Calu3 (cell line): ENCODE data around the gene TAAR8. TPM values are rescaled to one million over a fixed set of nuclear protein-coding genes. Genes with fewer than 3 reads are reported as not detected.

Experiments
- BruUV-seq: library from RNA; stranded (reverse); fragments of 400-500 nt; replicated peaks from 2 replicates; lab custom pipeline; 2021; lab: Mats Ljungman, UMichigan
- CTCF ChIA-PET: fragments of 300-600 bp; sonication (Branson Sonifier 250); formaldehyde crosslinking; loops from one replicate; lab custom pipeline; 2022; ENCODE audit warnings: antibody characterized with exemption; lab: Charles Lee
- DNase-seq: peaks from one replicate; pipeline ENCODE4 v3.0.0; 2022
- H3K27ac Mint-ChIP-seq: one replicate; pipeline ENCODE4 v1.8.0; 2022; ENCODE audit warnings: mixed read lengths; ENCODE audit not compliant: unreplicated experiment
- H3K27me3 Mint-ChIP-seq: one replicate; pipeline ENCODE4 v1.8.0; 2022; ENCODE audit warnings: mixed read lengths; ENCODE audit not compliant: unreplicated experiment
- H3K36me3 Mint-ChIP-seq: one replicate; pipeline ENCODE4 v1.8.0; 2022; ENCODE audit warnings: mild to moderate bottlenecking, moderate library complexity, mixed read lengths; ENCODE audit not compliant: insufficient read depth, unreplicated experiment
- H3K4me1 Mint-ChIP-seq: one replicate; pipeline ENCODE4 v1.8.0; 2022; ENCODE audit warnings: mild to moderate bottlenecking, low read depth, mixed read lengths; ENCODE audit not compliant: unreplicated experiment
- H3K4me3 Mint-ChIP-seq: one replicate; pipeline ENCODE4 v1.8.0; 2022; ENCODE audit warnings: mild to moderate bottlenecking, low read depth, moderate library complexity, mixed read lengths; ENCODE audit not compliant: unreplicated experiment
- H3K9me3 Mint-ChIP-seq: one replicate; pipeline ENCODE4 v1.8.0; 2022; ENCODE audit warnings: low read depth, mixed read lengths; ENCODE audit not compliant: unreplicated experiment
- CTCF ChIP-seq: fragments of 200-600 bp; IDR thresholded peaks from one replicate; pipeline ENCODE4 v1.8.0; 2022; ENCODE audit warnings: antibody characterized with exemption; ENCODE audit not compliant: unreplicated experiment
- intact Hi-C: fragments of 100-400 bp; cut with micrococcal nuclease; formaldehyde crosslinking; loops from one replicate; pipeline ENCODE4 v1.10.0; 2022; ENCODE audit not compliant: unreplicated experiment
- total RNA-seq: library from RNA; stranded (reverse); gene quantifications from 2 replicates; pipeline ENCODE4 v1.2.3, GENCODE V29; 2022

TAAR8 gene
- total RNA-seq, 1 experiment from 2014 or later: not detected

GRCh38 chr6:132567566-132567965, 15.1 kb downstream of the TAAR8 start:
- no peaks in the 10 kb centered on the region for H3K27me3 Mint-ChIP-seq
- no TSS peak for BruUV-seq
- intact Hi-C loops: no loop called here
- peaks cover 2% of the 10 kb centered on the region for H3K9me3 Mint-ChIP-seq
- no peaks in the 10 kb centered on the region for H3K36me3 Mint-ChIP-seq
- no peak for DNase-seq
- H3K4me3 Mint-ChIP-seq: no peak overlapping the region
- no peak overlapping the region for H3K27ac Mint-ChIP-seq
- CTCF ChIA-PET: no interaction called here
- H3K4me1 Mint-ChIP-seq: peaks cover 7% of the 10 kb centered on the region
- TF ChIP-seq CTCF: no peak

- BruUV-seq: no TSS peak
- no peaks in the 10 kb centered on the region for H3K4me1 Mint-ChIP-seq
- no peaks in the 10 kb centered on the region for H3K9me3 Mint-ChIP-seq
- no peaks in the 10 kb centered on the region for H3K36me3 Mint-ChIP-seq
- CTCF ChIA-PET: no interaction called here
- intact Hi-C loops: no loop called here
- no peak overlapping the region for H3K27ac Mint-ChIP-seq
- no peak for DNase-seq
- H3K27me3 Mint-ChIP-seq: no peaks in the 10 kb centered on the region
- TF ChIP-seq CTCF: no peak
- no peak overlapping the region for H3K4me3 Mint-ChIP-seq
These were observed 16.1 kb downstream of the TAAR8 start for GRCh38 chr6:132568611-132569010.

GRCh38 chr6:132569170-132569569, 16.7 kb downstream of the TAAR8 start:
- no TSS peak for BruUV-seq
- H3K27me3 Mint-ChIP-seq: no peaks in the 10 kb centered on the region
- no peaks in the 10 kb centered on the region for H3K36me3 Mint-ChIP-seq
- intact Hi-C loops: no loop called here
- H3K27ac Mint-ChIP-seq: no peak overlapping the region
- no peaks in the 10 kb centered on the region for H3K4me1 Mint-ChIP-seq
- H3K9me3 Mint-ChIP-seq: no peaks in the 10 kb centered on the region
- H3K4me3 Mint-ChIP-seq: no peak overlapping the region
- no peak for DNase-seq
- no peak for TF ChIP-seq CTCF
- CTCF ChIA-PET: no interaction called here

- Mint-ChIP-seq H3K27me3 (no peaks in the 10 kb centered on the region), H3K27ac (no peak within 1 kb of the TSS), H3K36me3 (no peaks in the 10 kb centered on the region), H3K4me1 (no peaks in the 10 kb centered on the region), H3K9me3 (no peaks in the 10 kb centered on the region), H3K4me3 (no peak within 1 kb of the TSS)
- no peak for DNase-seq
- TF ChIP-seq CTCF: no peak
- intact Hi-C loops: no loop called here
- BruUV-seq: no TSS peak
- CTCF ChIA-PET: no interaction called here
These were observed 17.8 kb downstream of the TAAR8 start, which contains the start of gene TAAR6 for GRCh38 chr6:132570221-132570777. Gene TAAR6 (plus strand): TSS chr6:132570322. CDS start chr6:132570322, 0 bp downstream.
